HepG2 (cell line): ENCODE results near the gene CD14. TPM values are rescaled to one million over a fixed set of nuclear protein-coding genes. Genes with fewer than 3 reads are reported as not detected.

ENCODE experiments used
- CENPX ChIP-seq: sonication (generic); formaldehyde crosslinking; IDR thresholded peaks from 2 replicates; pipeline ENCODE4 v1.9.0; 2021; ENCODE audit warnings: mild to moderate bottlenecking, missing genetic modification reagents, moderate library complexity
- FLYWCH1 ChIP-seq: sonication (generic); formaldehyde crosslinking; IDR thresholded peaks from 2 replicates; pipeline ENCODE4 v1.8.1; 2023; ENCODE audit warnings: mild to moderate bottlenecking, missing genetic modification reagents
- FOXC1 ChIP-seq: sonication (generic); formaldehyde crosslinking; IDR thresholded peaks from 2 replicates; pipeline ENCODE4 v1.8.0; 2022; ENCODE audit warnings: mild to moderate bottlenecking, missing genetic modification reagents, borderline replicate concordance
- HNRNPUL1 ChIP-seq: fragments of 200-400 bp; formaldehyde crosslinking; IDR thresholded peaks from 2 replicates; pipeline ENCODE4 v1.6.1; 2017; ENCODE audit warnings: low read depth, mild to moderate bottlenecking, low read length, moderate library complexity
- KAT8 ChIP-seq: IDR thresholded peaks from 2 replicates; pipeline ENCODE4 v1.6.1; 2016; ENCODE audit warnings: missing genetic modification reagents, missing compliant biosample characterization
- KDM5B ChIP-seq: sonication (generic); formaldehyde crosslinking; IDR thresholded peaks from 2 replicates; pipeline ENCODE4 v1.4.0; 2020; ENCODE audit warnings: missing genetic modification reagents, mild to moderate bottlenecking, borderline replicate concordance
- RXRA ChIP-seq: sonication (generic); formaldehyde crosslinking; IDR thresholded peaks from 2 replicates; pipeline ENCODE4 v1.5.1; 2020; ENCODE audit warnings: missing genetic modification reagents
- SOX5 ChIP-seq: IDR thresholded peaks from 2 replicates; pipeline ENCODE4 v1.6.1; 2016; ENCODE audit warnings: borderline replicate concordance
- ZBTB26 ChIP-seq: IDR thresholded peaks from 2 replicates; pipeline ENCODE4 v1.6.1; 2016; ENCODE audit warnings: missing compliant biosample characterization, missing genetic modification reagents, borderline replicate concordance
- ZMYM3 ChIP-seq: sonication (generic); formaldehyde crosslinking; IDR thresholded peaks from 2 replicates; pipeline ENCODE4 v1.5.1; 2020; ENCODE audit warnings: mild to moderate bottlenecking, missing genetic modification reagents
- ZNF274 ChIP-seq: sonication (generic); formaldehyde crosslinking; IDR thresholded peaks from 2 replicates; pipeline ENCODE4 v1.5.1; 2020; ENCODE audit warnings: mild to moderate bottlenecking, missing genetic modification reagents
- ZNF281 ChIP-seq: sonication (generic); formaldehyde crosslinking; IDR thresholded peaks from 2 replicates; pipeline ENCODE4 v1.4.0; 2020; ENCODE audit warnings: missing genetic modification reagents, borderline replicate concordance
- ZNF296 ChIP-seq: sonication (generic); formaldehyde crosslinking; conservative IDR thresholded peaks from 2 replicates; pipeline ENCODE4 v1.5.0; 2020; ENCODE audit warnings: mild to moderate bottlenecking, missing genetic modification reagents
- ZNF33A ChIP-seq: sonication (generic); formaldehyde crosslinking; IDR thresholded peaks from 2 replicates; pipeline ENCODE4 v1.5.1; 2020; ENCODE audit warnings: missing genetic modification reagents, mild to moderate bottlenecking, moderate library complexity, borderline replicate concordance
- ZNF770 ChIP-seq: sonication (generic); formaldehyde crosslinking; IDR thresholded peaks from 2 replicates; pipeline ENCODE4 v1.5.0; 2020; ENCODE audit warnings: mild to moderate bottlenecking, missing genetic modification reagents
- ZSCAN21 ChIP-seq: sonication (generic); formaldehyde crosslinking; IDR thresholded peaks from 2 replicates; pipeline ENCODE4 v1.8.0; 2022; ENCODE audit warnings: mild to moderate bottlenecking, missing genetic modification reagents, moderate library complexity, borderline replicate concordance
- polyA plus RNA-seq, 8 experiments: library from polyadenylated mRNA; depleted of rRNA in 3 of 8; stranded (reverse) in 7 of 8; unstranded in 1 of 8; fragments of >200 nt; fragmentation: Illumina TruSeq in 4 of 8; extraction: Trizol in 4 of 8; gene quantifications; 2 replicates each; pipeline versions ENCODE4 v1.2.1 to v1.2.3, GENCODE V29; 2011 to 2016; ENCODE audit warnings: low read depth in 4 of 8, missing spikeins in 1 of 8, mixed read lengths in 1 of 8; ENCODE audit not compliant: insufficient read depth in 1 of 8
- total RNA-seq, 5 experiments: library from RNA; depleted of rRNA; stranded (reverse); fragments of >200 nt; fragmentation: Illumina TruSeq; extraction: Trizol; gene quantifications; 2 replicates each; pipeline ENCODE4 v1.2.3, GENCODE V29; 2016; ENCODE audit warnings: low read depth in 1 of 5
- TF ChIP-seq, protein P1 (sequence below): IDR thresholded peaks from 2 replicates; pipeline ENCODE4 v1.6.1; 2016; ENCODE audit warnings: missing genetic modification reagents, missing compliant biosample characterization
- TF ChIP-seq, protein P2 (sequence below): IDR thresholded peaks from 2 replicates; pipeline ENCODE4 v1.6.1; 2012; ENCODE audit warnings: low read length, improper control_type of control experiment

CD14 gene
- total and polyA plus RNA-seq, 2 of the 13 experiments (the other 11 are each of a cell fraction or from before 2014, with no cell fraction given) = 1.7 to 4.7 TPM

DNA sequence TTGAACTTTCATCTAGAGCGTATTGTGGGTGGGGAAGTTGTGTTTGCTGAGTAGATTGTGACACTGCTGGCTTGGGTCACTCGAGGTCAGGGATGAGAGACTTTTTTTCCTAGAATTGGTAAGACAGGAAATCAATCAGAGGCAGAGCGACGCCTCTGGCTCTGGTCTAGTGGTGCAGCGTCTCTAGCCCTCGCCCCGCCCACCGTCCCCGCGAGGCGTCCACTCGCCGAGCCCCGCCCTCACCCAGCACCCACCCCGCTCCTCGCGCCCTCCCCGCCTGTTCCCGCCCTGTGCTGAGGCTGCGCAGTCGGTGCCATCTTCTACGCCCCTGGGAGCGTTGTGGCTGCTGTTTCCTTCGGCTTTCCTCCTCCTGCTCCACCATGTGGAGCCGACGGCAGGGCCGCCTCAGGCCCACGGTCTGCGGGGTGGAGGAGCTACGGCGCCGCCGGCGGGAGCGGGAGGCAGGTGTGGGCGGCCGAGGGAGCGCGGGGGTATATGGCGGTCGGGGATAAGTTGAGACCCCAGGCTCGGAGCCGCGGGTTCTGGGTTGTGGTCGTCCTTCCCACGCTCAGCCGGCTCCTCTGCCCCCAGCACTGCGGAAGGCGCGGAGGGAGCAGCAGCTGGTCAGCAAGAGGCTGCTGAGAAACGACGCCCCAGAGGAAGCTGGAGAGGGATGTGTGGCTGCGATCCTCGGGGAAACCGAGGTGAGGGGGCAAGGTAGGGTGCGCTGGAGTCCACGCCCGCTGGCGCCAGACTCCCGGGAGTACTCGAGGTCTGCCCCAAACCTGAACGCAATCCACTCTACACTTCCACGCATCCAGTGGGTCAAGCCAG lies 6.4 kb upstream of the CD14 start, which contains the start of gene TMCO6 (continued):
- TF ChIP-seq KDM5B (CRISPR knock-in tag) (peak; percentile 82; the same call in 1 of the 2 replicates), KAT8 (peak; percentile 80), ZNF33A (CRISPR knock-in tag) (no peak), FLYWCH1 (CRISPR knock-in tag) (no peak), ZMYM3 (CRISPR knock-in tag) (no peak; the same call in 1 of the 2 replicates), FOXC1 (CRISPR knock-in tag) (peak; percentile 9; the same call in 1 of the 2 replicates), ZNF274 (CRISPR knock-in tag) (peak; percentile 93), ZBTB26 (CRISPR knock-in tag) (peak; percentile 75; the same call in 1 of the 2 replicates), ZNF770 (no peak), RXRA (CRISPR knock-in tag) (peak; percentile 99), ZNF296 (CRISPR knock-in tag) (no peak), CENPX (no peak), SOX5 (peak; percentile 78; the same call in 1 of the 2 replicates), ZNF281 (CRISPR knock-in tag) (peak; percentile 7; the same call in 1 of the 2 replicates), ZSCAN21 (CRISPR knock-in tag) (0 out of 2 replicates have a peak, but pooled peaks have one; percentile 36), HNRNPUL1 (no peak)
- TF ChIP-seq, protein P1, sequence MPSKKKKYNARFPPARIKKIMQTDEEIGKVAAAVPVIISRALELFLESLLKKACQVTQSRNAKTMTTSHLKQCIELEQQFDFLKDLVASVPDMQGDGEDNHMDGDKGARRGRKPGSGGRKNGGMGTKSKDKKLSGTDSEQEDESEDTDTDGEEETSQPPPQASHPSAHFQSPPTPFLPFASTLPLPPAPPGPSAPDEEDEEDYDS (CRISPR knock-in tag) = peak; percentile 82
- TF ChIP-seq, protein P2, sequence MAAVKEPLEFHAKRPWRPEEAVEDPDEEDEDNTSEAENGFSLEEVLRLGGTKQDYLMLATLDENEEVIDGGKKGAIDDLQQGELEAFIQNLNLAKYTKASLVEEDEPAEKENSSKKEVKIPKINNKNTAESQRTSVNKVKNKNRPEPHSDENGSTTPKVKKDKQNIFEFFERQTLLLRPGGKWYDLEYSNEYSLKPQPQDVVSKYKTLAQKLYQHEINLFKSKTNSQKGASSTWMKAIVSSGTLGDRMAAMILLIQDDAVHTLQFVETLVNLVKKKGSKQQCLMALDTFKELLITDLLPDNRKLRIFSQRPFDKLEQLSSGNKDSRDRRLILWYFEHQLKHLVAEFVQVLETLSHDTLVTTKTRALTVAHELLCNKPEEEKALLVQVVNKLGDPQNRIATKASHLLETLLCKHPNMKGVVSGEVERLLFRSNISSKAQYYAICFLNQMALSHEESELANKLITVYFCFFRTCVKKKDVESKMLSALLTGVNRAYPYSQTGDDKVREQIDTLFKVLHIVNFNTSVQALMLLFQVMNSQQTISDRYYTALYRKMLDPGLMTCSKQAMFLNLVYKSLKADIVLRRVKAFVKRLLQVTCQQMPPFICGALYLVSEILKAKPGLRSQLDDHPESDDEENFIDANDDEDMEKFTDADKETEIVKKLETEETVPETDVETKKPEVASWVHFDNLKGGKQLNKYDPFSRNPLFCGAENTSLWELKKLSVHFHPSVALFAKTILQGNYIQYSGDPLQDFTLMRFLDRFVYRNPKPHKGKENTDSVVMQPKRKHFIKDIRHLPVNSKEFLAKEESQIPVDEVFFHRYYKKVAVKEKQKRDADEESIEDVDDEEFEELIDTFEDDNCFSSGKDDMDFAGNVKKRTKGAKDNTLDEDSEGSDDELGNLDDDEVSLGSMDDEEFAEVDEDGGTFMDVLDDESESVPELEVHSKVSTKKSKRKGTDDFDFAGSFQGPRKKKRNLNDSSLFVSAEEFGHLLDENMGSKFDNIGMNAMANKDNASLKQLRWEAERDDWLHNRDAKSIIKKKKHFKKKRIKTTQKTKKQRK = no peak
